Lower leg skin (tissue), 3 donors: ENCODE data around the gene PDE12.

Experiments
- CTCF ChIP-seq, 3 donors: fragments of 450-650 bp; IDR thresholded peaks; one replicate each; pipeline ENCODE4 v1.5.1; 2016; ENCODE audit warnings: antibody characterized with exemption in 3 of 3, mild to moderate bottlenecking in 3 of 3, moderate library complexity in 2 of 3
- POLR2A ChIP-seq, 2 donors: fragments of 450-650 bp; IDR thresholded peaks; one replicate each; pipeline ENCODE4 v1.6.1; 2016 to 2017; ENCODE audit warnings: antibody characterized with exemption in 2 of 2, mild to moderate bottlenecking in 1 of 2, moderate library complexity in 1 of 2

- TF ChIP-seq CTCF (IDR thresholded peaks at IDR 0.05) (no peak), POLR2A (IDR thresholded peaks at IDR 0.05) (no peak)
Measured at GRCh38 chr3:57572096-57572495, 16.0 kb downstream of the PDE12 start.
